Naive B cell (primary cell): ENCODE results near the gene TRIM14. TPM values are rescaled to one million over a fixed set of nuclear protein-coding genes. Genes with fewer than 3 reads are reported as not detected.
"Not testable (repeated sequence)": the region's sequence is repeated elsewhere in the genome, so short reads cannot be mapped to it uniquely, and the experiment has no call there.

Experiments used
- ATAC-seq, 2 donors: fragments of 150-1000 bp; cut with Tn5 transposase; 2 replicates each; pipeline ENCODE4 v1.10.0; 2021; ENCODE audit warnings: low read depth in 2 of 2, mild to moderate bottlenecking in 2 of 2, moderate library complexity in 2 of 2
- DNase-seq: peaks from one replicate; pipeline ENCODE4 v3.0.0; 2022
- H3K27ac Mint-ChIP-seq, 6 donors: one replicate each; pipeline ENCODE4 v1.8.0; 2020 to 2022; ENCODE audit warnings: mild to moderate bottlenecking in 6 of 6, mixed read lengths in 6 of 6, moderate library complexity in 5 of 6, inconsistent platforms in 2 of 6
- H3K27me3 Mint-ChIP-seq, 3 donors: one replicate each; pipeline ENCODE4 v1.8.0; 2021 to 2022; ENCODE audit warnings: mixed read lengths in 3 of 3, mild to moderate bottlenecking in 1 of 3
- H3K36me3 Mint-ChIP-seq, 2 donors: one replicate each; pipeline ENCODE4 v1.8.0; 2020 to 2022; ENCODE audit warnings: mixed read lengths in 2 of 2, inconsistent platforms in 1 of 2, mild to moderate bottlenecking in 1 of 2
- H3K4me1 Mint-ChIP-seq, 3 donors: one replicate each; pipeline ENCODE4 v1.8.0; 2020 to 2022; ENCODE audit warnings: mixed read lengths in 3 of 3, inconsistent platforms in 1 of 3, mild to moderate bottlenecking in 1 of 3, moderate library complexity in 1 of 3
- H3K4me3 Mint-ChIP-seq, 8 donors: one replicate each; pipeline ENCODE4 v1.8.0; 2020 to 2022; ENCODE audit warnings: mild to moderate bottlenecking in 8 of 8, mixed read lengths in 8 of 8, moderate library complexity in 8 of 8, inconsistent platforms in 2 of 8
- H3K9me3 Mint-ChIP-seq, 7 donors: one replicate each; pipeline ENCODE4 v1.8.0; 2020 to 2022; ENCODE audit warnings: mixed read lengths in 7 of 7, mild to moderate bottlenecking in 5 of 7, inconsistent platforms in 2 of 7, moderate library complexity in 1 of 7
- polyA plus RNA-seq, 6 donors: library from polyadenylated mRNA; unstranded; fragments of 300-500 nt; fragmentation: Illumina TruSeq; gene quantifications; one replicate each; pipeline ENCODE4 v1.2.3, GENCODE V29; 2021; ENCODE audit warnings: low read depth in 6 of 6

TRIM14 gene
- polyA plus RNA-seq, 6 donors from 2014 or later = 16.3 to 36.5 (median 20.4) TPM

DNA sequence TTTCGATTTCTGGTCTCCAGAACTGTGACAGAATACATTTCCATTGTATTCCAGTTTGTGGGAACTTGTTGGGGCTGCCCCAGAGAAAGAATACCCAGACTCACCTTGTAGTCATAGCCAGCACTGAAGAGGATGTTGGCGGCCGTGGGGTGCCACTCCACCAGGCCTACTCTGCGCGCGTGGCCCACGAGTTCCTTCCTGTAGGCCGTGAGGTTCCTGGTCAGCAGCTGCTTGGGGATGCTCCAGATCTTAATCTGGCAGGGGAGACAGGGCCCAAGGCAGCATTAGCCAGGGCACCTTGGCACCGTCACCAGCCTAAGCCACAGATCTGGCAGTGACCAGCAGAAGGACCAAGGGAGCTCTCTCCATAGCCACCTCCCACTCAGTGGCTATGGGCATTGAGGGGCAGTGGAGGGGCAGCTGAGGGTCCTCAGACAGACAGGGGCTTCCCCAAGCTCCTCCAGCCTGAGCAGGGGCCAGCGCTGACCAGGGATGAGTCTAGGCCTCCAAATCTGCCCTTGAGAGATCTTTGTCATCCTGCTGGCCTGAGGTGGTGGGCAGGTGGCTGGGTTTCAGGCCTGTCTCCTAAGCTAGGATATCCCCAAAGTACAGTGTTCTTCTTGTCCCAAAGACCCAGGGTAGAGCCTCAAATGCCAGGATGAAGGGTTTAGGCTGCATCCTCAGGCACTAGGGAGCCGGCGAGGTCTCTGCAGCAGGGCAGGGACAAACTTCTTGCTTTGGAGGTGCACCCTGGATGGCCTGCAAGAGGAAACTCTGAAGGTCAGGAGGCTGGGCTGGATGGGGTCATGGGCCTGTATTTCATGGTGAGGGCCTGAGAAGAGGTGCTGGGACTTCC is 15.9 kb upstream of the TRIM14 start:
- H3K27me3 Mint-ChIP-seq = no peaks in the 10 kb centered on the region
- ATAC-seq (no peak), DNase-seq (no peak)
- peak overlapping the region in 2 of 6 donors; percentile 56 to 73 for H3K27ac Mint-ChIP-seq
- H3K4me1 Mint-ChIP-seq = peaks cover 13 to 21% (median 14%) of the 10 kb centered on the region in 3 donors
- no peak overlapping the region for H3K4me3 Mint-ChIP-seq
- H3K9me3 Mint-ChIP-seq = no peaks in the 10 kb centered on the region
- H3K36me3 Mint-ChIP-seq = no peaks in the 10 kb centered on the region

DNA sequence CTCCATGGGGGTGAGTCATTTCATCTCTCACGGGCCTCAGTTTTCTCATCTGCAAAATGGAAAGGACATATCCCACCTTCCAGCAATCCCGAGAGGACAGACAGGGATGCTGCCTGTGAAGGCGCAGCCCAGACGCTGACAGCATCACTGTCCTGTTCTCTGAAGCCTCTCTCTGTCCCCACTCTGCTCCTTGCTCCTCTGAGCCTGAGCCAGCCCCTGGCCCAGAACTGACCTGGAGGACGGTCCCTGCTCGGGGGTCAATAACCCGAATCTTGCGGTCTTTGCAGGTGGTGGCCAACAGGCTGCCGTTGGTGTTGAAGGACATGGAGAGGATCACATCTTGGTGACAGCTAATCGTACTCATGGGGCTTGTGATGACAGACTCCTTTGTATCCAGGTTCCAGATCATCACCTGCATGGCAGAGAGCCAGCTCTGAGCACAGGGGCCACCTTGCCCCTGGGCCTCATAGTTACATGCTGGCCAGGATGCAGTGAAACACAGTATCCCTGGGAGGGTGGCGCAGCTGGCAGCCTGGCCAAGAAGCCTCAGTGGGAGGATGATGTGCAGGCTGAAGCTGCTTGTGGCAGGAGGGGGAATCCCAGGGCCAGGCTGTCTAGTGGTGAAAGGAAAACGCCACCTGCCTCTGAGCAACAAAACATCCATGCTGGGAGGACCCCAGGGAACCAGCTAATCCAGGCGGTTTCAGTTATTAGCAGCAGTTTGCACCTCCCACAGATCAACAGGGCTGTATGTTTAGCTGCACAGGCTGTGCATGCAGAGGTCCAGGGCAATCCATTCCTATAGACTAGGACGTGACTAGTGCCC is 14.0 kb upstream of the TRIM14 start:
- H3K4me3 Mint-ChIP-seq = no peak overlapping the region
- DNase-seq (no peak), ATAC-seq (no peak)
- no peaks in the 10 kb centered on the region for H3K9me3 Mint-ChIP-seq
- no peaks in the 10 kb centered on the region for H3K36me3 Mint-ChIP-seq
- H3K27ac Mint-ChIP-seq = peak overlapping the region in 5 of 6 donors; percentile 1 to 82 (median 44)
- H3K27me3 Mint-ChIP-seq = no peaks in the 10 kb centered on the region
- peaks cover 22 to 40% (median 28%) of the 10 kb centered on the region in 3 donors for H3K4me1 Mint-ChIP-seq

DNA sequence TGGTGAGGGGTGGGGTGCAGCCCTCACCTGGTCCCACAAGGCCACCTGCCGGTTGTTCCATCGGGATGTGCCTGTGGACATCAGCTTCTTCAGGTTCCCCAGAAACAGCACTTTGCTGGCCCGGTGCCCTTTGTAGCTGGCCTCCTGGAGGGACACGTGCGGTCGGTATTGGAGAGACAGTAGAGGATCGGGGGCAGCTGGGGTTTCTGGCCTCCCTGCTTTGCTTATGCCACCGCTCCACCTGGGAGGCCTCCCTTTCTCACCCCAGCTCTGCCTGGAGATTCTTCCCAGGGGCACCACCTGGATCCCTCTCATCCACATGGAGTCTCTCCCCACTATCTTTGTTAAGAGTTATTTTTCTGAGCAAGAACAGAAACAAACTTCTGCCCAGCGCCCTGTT is 13.1 kb upstream of the TRIM14 start:
- Mint-ChIP-seq H3K27ac (peak overlapping the region in 4 of 6 donors; percentile 11 to 83 (median 74)), H3K4me1 (peaks cover 22 to 43% (median 32%) of the 10 kb centered on the region in 3 donors), H3K36me3 (no peaks in the 10 kb centered on the region), H3K9me3 (no peaks in the 10 kb centered on the region), H3K4me3 (no peak overlapping the region), H3K27me3 (no peaks in the 10 kb centered on the region)
- ATAC-seq (no peak), DNase-seq (no peak)

DNA sequence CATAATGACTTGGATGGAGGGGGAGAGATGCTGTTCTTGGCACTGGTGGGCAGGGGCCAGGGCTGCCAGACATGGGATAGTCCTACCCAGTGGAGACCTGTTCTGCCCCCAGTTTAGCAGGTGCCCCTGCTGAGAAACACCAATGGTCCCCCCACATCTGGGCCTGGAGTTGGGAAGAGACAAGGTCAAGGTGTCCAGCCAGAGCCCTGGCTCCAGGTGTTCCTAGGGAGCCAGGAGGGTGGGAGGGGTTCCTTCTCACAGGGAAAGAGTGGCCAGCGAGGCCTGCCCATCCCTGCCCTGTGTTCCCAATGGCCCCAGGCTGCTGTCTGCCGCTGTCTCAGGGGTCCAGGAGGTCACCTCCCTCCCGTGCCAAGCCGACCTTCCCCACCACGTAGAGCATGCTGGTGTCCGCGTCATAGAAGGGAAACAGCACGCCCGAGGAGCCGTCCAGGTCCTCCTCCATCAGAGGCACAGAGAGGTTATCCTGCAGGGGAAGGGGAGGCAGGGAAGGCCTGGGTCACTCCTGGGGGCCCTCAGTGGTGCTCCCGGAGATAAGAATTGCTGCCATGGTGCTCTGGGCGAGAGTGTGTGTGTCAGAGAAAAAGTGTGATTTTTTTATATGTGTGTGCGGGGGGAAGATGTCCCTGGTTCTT is 11.7 kb upstream of the TRIM14 start:
- Mint-ChIP-seq H3K4me1 (peaks cover 22 to 52% (median 32%) of the 10 kb centered on the region in 3 donors), H3K36me3 (no peaks in the 10 kb centered on the region)

DNA sequence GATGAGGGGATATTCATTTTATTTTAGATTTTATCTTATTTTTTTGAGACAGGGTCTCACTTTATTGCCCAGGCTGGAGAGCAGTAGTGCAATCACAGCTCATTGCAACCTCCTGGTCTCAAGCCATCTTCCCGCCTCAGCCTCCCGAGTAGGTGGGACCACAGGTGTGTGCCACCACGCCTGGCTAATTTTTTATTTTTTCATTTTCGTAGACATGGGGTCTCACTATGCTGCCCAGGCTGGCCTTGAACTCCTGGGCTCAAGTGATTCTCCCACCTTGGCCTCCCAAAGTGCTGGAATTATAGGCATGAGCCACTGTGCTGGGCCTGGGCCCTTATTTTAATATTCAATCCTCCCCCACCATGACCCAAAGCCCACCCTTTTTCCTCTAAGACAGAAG is 11.0 kb upstream of the TRIM14 start:
- not testable (repeated sequence) for H3K4me3 Mint-ChIP-seq, ATAC-seq, DNase-seq, H3K9me3 Mint-ChIP-seq, H3K36me3 Mint-ChIP-seq, H3K27me3 Mint-ChIP-seq
- peaks cover 22 to 52% (median 32%) of the 10 kb centered on the region in 3 donors for H3K4me1 Mint-ChIP-seq
- peak overlapping the region; percentile 67 to 97 (median 94) for H3K27ac Mint-ChIP-seq

More for the DNA sequence above, 11.7 kb upstream of the TRIM14 start:
- Mint-ChIP-seq H3K27me3 (no peaks in the 10 kb centered on the region), H3K27ac (peak overlapping the region in 5 of 6 donors; percentile 29 to 97 (median 67)), H3K4me3 (no peak overlapping the region), H3K9me3 (no peaks in the 10 kb centered on the region)
- ATAC-seq (no peak), DNase-seq (no peak)

DNA sequence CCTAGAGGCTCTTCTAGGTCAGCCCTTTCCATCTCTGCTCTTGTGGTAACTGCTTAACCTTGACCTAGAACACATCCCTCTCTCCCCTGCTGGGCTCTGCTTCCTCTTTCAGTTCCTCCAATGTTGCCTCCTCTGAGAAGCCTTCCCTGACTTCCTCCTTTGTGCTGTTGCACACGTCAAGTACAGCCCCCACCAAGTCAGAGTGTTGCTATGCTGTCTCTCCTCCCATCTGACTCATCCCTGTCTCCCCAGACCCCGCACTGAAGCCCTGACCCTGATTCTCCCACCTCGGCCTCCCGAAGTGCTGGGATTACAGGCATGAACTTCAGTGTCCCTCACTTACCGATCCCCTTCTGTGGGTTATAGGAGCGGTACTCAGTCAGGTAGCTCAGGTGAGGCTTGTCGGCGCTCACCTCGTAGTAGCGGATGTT is 10.4 kb upstream of the TRIM14 start:
- no peaks in the 10 kb centered on the region for H3K27me3 Mint-ChIP-seq
- peak overlapping the region in 7 of 8 donors; percentile 62 to 88 (median 78) for H3K4me3 Mint-ChIP-seq
- DNase-seq = peak; percentile 75
- peak overlapping the region; percentile 67 to 97 (median 94) for H3K27ac Mint-ChIP-seq
- H3K9me3 Mint-ChIP-seq = no peaks in the 10 kb centered on the region
- ATAC-seq = peak; percentile 97 to 98
- H3K4me1 Mint-ChIP-seq = peaks cover 22 to 52% (median 32%) of the 10 kb centered on the region in 3 donors
- H3K36me3 Mint-ChIP-seq = no peaks in the 10 kb centered on the region

DNA sequence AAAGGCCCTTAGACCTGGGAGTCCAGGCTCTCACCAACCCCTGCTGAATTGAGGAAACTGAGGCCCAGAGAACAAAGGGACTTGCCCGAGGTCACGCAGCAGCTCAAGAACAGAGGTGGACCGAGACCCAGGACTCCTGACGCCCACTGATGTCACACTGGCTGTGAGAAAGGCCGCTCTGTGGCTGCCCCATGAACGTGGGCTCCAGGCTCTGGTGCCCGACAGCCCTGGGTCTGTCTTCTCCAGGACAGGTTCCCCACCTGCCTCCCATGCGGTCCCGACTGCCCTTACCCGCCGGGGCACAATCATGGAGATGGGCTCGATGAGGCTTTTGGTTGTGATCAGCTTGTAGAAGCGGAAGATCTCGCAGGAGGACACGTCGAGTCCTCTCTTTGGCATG is 9.3 kb upstream of the TRIM14 start:
- no peaks in the 10 kb centered on the region for H3K36me3 Mint-ChIP-seq
- peak overlapping the region in 2 of 6 donors; percentile 56 to 60 for H3K27ac Mint-ChIP-seq
- H3K9me3 Mint-ChIP-seq = no peaks in the 10 kb centered on the region
- no peaks in the 10 kb centered on the region for H3K27me3 Mint-ChIP-seq
- H3K4me3 Mint-ChIP-seq = peak overlapping the region in 2 of 8 donors; percentile 15 to 19
- DNase-seq = no peak
- no peak for ATAC-seq
- H3K4me1 Mint-ChIP-seq = peaks cover 18 to 50% (median 30%) of the 10 kb centered on the region in 3 donors

DNA sequence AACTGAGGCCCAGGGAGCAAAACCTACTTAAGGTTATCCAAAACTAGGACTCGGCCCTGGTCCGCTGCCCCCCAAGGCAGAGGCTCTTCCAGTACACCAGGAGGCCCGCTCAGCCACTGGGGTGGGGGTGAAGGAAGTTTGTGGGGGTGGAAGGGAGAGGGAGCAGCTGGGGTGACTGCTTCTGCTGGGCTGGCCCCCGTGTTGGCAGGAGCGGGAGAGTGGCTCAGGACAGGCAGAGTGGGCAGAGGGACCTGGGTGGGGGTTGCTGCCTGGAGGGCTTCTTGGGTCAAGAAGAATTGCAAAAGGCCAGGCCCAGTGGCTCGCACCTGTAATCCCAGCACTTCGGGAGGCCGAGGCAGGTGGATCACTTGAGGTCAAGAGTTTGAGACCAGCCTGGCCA is 8.2 kb upstream of the TRIM14 start:
- Mint-ChIP-seq H3K27me3 (no peaks in the 10 kb centered on the region), H3K4me3 (peak overlapping the region in 1 of 8 donors; percentile 73), H3K36me3 (no peaks in the 10 kb centered on the region), H3K4me1 (peaks cover 18 to 41% (median 28%) of the 10 kb centered on the region in 3 donors), H3K27ac (peak overlapping the region in 2 of 6 donors; percentile 61 to 81), H3K9me3 (no peaks in the 10 kb centered on the region)
- ATAC-seq (no peak), DNase-seq (no peak)

DNA sequence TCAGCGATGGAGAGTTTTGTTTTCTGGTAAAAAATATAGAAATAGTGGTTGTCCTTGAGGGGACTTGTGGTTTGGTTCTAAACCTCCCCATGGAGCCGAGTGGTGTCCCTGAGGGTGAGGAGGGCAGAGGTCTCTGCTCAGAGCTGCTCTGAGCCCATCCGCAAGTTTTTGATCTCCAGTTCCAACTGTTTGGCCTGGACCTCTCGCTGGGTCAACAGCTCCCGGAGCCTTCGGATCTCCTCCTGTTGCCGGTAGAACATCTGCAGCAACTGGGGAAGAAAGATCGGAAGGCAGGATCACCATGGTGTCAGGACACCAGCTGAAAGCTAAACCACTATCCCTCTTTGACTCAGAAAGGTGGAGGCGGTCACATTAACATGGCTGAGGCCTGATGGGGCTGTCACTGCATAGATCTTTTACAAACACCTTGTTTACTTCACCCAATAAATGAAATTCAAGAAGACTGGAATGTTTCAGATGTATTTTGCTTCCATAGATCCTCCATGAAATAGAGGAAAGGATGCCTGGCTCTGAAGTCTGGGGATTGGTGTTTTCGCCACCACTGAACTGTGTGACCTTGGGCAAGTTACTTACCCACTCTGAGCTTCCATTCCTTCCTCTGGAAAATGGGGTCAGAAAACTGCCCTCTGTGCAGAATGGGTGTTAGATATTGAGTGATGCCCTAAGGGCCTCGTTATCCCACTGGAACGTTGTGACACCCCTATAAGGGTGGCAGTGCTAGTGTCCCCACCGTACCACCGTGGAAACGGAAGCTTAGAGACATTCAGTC is 5.8 kb upstream of the TRIM14 start:
- no peaks in the 10 kb centered on the region for H3K36me3 Mint-ChIP-seq
- H3K27ac Mint-ChIP-seq = no peak overlapping the region
- no peak overlapping the region for H3K4me3 Mint-ChIP-seq
- H3K4me1 Mint-ChIP-seq = peaks cover 28 to 53% (median 45%) of the 10 kb centered on the region in 3 donors
- DNase-seq (no peak), ATAC-seq (no peak)
- no peaks in the 10 kb centered on the region for H3K27me3 Mint-ChIP-seq
- no peaks in the 10 kb centered on the region for H3K9me3 Mint-ChIP-seq

DNA sequence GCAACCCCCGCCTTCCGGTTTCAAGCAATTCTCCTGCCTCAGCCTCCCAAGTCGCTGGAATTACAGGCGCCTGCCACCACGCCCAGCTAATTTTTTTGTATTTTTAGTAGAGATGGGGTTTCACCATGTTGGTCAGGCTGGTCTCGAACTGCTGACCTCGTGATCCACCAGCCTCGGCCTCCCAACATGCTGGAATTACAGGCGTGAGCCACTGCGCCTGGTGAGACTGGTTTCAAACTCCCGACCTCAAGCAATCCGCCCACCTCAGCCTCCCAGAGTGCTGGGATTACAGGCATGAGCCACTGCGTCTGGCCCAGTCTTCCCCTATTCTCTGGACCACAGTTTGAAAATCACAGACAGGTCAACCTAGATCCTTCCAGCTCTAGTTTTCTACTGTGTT is 5.1 kb upstream of the TRIM14 start:
- not testable (repeated sequence) for DNase-seq, H3K9me3 Mint-ChIP-seq, ATAC-seq, H3K27ac Mint-ChIP-seq, H3K36me3 Mint-ChIP-seq, H3K4me3 Mint-ChIP-seq, H3K27me3 Mint-ChIP-seq
- H3K4me1 Mint-ChIP-seq = peaks cover 26 to 50% (median 44%) of the 10 kb centered on the region in 3 donors

DNA sequence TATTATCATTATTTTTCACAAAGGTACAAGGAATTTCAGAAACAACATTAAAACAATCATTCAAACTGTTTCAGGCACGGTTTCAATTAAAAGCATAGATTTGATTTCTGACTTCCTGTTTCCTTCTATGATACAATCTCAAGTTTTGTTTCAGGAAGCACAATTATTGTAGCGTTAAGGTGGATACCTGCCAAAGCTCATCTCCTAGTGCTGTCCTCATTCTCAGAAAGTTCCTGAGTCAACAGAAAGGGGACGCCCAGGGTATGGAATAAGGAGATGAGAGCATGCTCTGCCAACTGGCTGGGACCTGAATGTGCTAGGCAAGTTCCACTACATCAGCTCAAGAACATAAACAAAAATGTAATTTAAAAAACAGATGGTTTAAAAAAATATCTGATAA is 2.0 kb upstream of the TRIM14 start:
- H3K36me3 Mint-ChIP-seq = no peaks in the 10 kb centered on the region
- H3K4me3 Mint-ChIP-seq = peak overlapping the region in 7 of 8 donors; percentile 49 to 98 (median 87)

DNA sequence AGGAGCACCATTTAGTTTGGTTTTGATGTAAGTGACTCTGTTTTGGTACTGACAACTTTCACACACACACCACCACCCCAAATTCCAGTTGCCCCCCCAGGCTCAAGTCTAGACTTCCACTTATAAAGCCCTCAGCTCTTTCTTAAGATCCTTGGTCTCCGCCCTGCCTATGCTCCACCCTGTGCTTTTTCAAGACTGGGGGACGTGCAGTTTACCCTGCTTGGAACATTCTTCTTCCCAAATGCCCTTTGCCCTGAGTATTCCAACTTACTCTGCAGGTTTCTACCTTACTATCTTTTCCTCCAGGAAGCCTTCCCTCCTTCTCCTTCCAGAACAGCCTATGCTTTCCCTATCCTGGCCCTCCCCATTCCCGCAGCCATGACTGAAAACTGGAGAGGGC is 1.5 kb upstream of the TRIM14 start:
- peak overlapping the region; percentile 83 to 98 (median 88) for H3K4me3 Mint-ChIP-seq
- no peak for ATAC-seq
- H3K27ac Mint-ChIP-seq = peak overlapping the region in 4 of 6 donors; percentile 73 to 84 (median 77)
- no peaks in the 10 kb centered on the region for H3K36me3 Mint-ChIP-seq
- no peak for DNase-seq
- H3K4me1 Mint-ChIP-seq = peaks cover 35 to 48% (median 47%) of the 10 kb centered on the region in 3 donors
- H3K9me3 Mint-ChIP-seq = no peaks in the 10 kb centered on the region
- H3K27me3 Mint-ChIP-seq = no peaks in the 10 kb centered on the region

More for the DNA sequence above, 2.0 kb upstream of the TRIM14 start:
- Mint-ChIP-seq H3K27ac (peak overlapping the region in 3 of 6 donors; percentile 26 to 76 (median 73)), H3K27me3 (no peaks in the 10 kb centered on the region), H3K4me1 (peaks cover 35 to 48% (median 47%) of the 10 kb centered on the region in 3 donors), H3K9me3 (no peaks in the 10 kb centered on the region)
- no peak for DNase-seq
- no peak for ATAC-seq
